ENCODE results near the gene RAB9A. TPM values are rescaled to one million over a fixed set of nuclear protein-coding genes. Genes with fewer than 3 reads are reported as not detected.
A peak's percentile ranks its signal among the peaks of the same experiment; 100 is the strongest.

The RAB9A gene
- total RNA-seq, 2 experiments from 2014 or later, result 30.8 to 31.7 TPM

GRCh38 chrX:13652850-13653693 is 35.9 kb upstream of the RAB9A start, which contains the start of gene TCEANC:
TSS of gene TCEANC (plus strand) at chrX:13653141. CDS start at chrX:13662509, 9,368 bp downstream.
- ChIA-PET CTCF (interaction anchor here (1.6 kb wide), 1 partner anchor 94 kb away, joined by 3 read pairs; no protein-coding TSS in a partner anchor), POLR2A (interaction anchor here (0.9 to 2.0 kb wide), 4 partner anchors 16 to 376 kb away, joined by 4 to 5 read pairs (median 4); partner anchors contain the start of gene GEMIN8)
- Mint-ChIP-seq H3K27ac (peak within 1 kb of the TSS; percentile 90), H3K4me1 (ENCODE audit: low read depth) (peaks cover 24% of the 10 kb centered on the region), H3K9me3 (no peaks in the 10 kb centered on the region), H3K27me3 (no peaks in the 10 kb centered on the region), H3K4me3 (peak within 1 kb of the TSS; percentile 80), H3K36me3 (ENCODE audit: low read depth) (no peaks in the 10 kb centered on the region)
- TF ChIP-seq CTCF (IDR thresholded peaks at IDR 0.05), result no peak
- intact Hi-C loops (cut with micrococcal nuclease), result loop anchor here (5.0 to 10.0 kb wide), 2 partner anchors 82 to 379 kb away; partner anchors contain the start of genes OFD1 and TRAPPC2
- DNase-seq, result peak; percentile 96
- ATAC-seq, result peak; percentile 95

GRCh38 chrX:13654116-13654515 is 34.8 kb upstream of the RAB9A start:
- peaks cover 27% of the 10 kb centered on the region for H3K4me1 Mint-ChIP-seq (ENCODE audit: low read depth)
- no peak for DNase-seq
- H3K27me3 Mint-ChIP-seq, result no peaks in the 10 kb centered on the region
- ChIA-PET CTCF (no interaction called here), POLR2A (interaction anchor here (1.0 kb wide), 1 partner anchor 82 kb away, joined by 4 read pairs; no protein-coding TSS in a partner anchor)
- ATAC-seq, result no peak
- no peaks in the 10 kb centered on the region for H3K9me3 Mint-ChIP-seq
- intact Hi-C loops (cut with micrococcal nuclease), result loop anchor here (5.0 to 10.0 kb wide), 2 partner anchors 81 to 378 kb away; partner anchors contain the start of genes OFD1 and TRAPPC2
- H3K4me3 Mint-ChIP-seq, result peak overlapping the region; percentile 32
- H3K27ac Mint-ChIP-seq, result peak overlapping the region; percentile 90
- no peak for TF ChIP-seq CTCF (IDR thresholded peaks at IDR 0.05)
- no peaks in the 10 kb centered on the region for H3K36me3 Mint-ChIP-seq (ENCODE audit: low read depth)

- no peak overlapping the region for H3K4me3 Mint-ChIP-seq
- POLR2A ChIA-PET, result no interaction called here
- H3K27ac Mint-ChIP-seq, result no peak overlapping the region
- DNase-seq (no peak), ATAC-seq (no peak)
- peaks cover 28% of the 10 kb centered on the region for H3K4me1 Mint-ChIP-seq (ENCODE audit: low read depth)
- H3K27me3 Mint-ChIP-seq, result no peaks in the 10 kb centered on the region
- H3K36me3 Mint-ChIP-seq (ENCODE audit: low read depth), result peaks cover 4% of the 10 kb centered on the region
- TF ChIP-seq CTCF (IDR thresholded peaks at IDR 0.05), result no peak
- intact Hi-C loops (cut with micrococcal nuclease), result loop anchor here (5.0 to 10.0 kb wide), 2 partner anchors 37 to 79 kb away; partner anchors contain the start of genes OFD1 and TRAPPC2
- H3K9me3 Mint-ChIP-seq, result no peaks in the 10 kb centered on the region
- CTCF ChIA-PET, result interaction anchor here (1.2 kb wide), 1 partner anchor 81 kb away, joined by 3 read pairs; no protein-coding TSS in a partner anchor
Measured at GRCh38 chrX:13655674-13656073, 33.3 kb upstream of the RAB9A start.

GRCh38 chrX:13658602-13659001 is 30.3 kb upstream of the RAB9A start:
- CTCF ChIA-PET, result interaction anchor here (1.0 to 1.6 kb wide), 8 partner anchors 8 to 376 kb away, joined by 3 to 8 read pairs (median 4); partner anchors contain the start of genes OFD1 and TRAPPC2
- ATAC-seq, result peak; percentile 34

More at GRCh38 chrX:13658602-13659001, 30.3 kb upstream of the RAB9A start:
- DNase-seq, result peak; percentile 14
- intact Hi-C loops (cut with micrococcal nuclease), result loop anchor here (5.0 to 10.0 kb wide), 2 partner anchors 34 to 76 kb away; partner anchors contain the start of genes OFD1 and TRAPPC2
- Mint-ChIP-seq H3K27ac (peak overlapping the region; percentile 55), H3K9me3 (no peaks in the 10 kb centered on the region), H3K36me3 (ENCODE audit: low read depth) (peaks cover 4% of the 10 kb centered on the region), H3K27me3 (no peaks in the 10 kb centered on the region), H3K4me3 (no peak overlapping the region), H3K4me1 (ENCODE audit: low read depth) (peaks cover 29% of the 10 kb centered on the region)
- peak; percentile 38 for TF ChIP-seq CTCF (IDR thresholded peaks at IDR 0.05)
- POLR2A ChIA-PET, result no interaction called here
